SU-DHL-6 (cell line): ENCODE data around the gene PCDH17.

Experiments used
- H2AFZ ChIP-seq: fragments of 200-600 bp; sonication (generic); 2 replicates; pipeline ENCODE4 v1.6.1; 2014; ENCODE audit warnings: low read depth, mild to moderate bottlenecking, moderate library complexity, mixed read lengths, antibody characterized with exemption, low read length; ENCODE audit not compliant: severe bottlenecking
- H3F3A ChIP-seq: fragments of 200-600 bp; shearing (Covaris generic); 2 replicates; pipeline ENCODE4 v1.6.0; 2016; ENCODE audit warnings: antibody characterized with exemption, mild to moderate bottlenecking; ENCODE audit not compliant: insufficient read depth
- H3K27ac ChIP-seq: fragments of 200-600 bp; sonication (generic); 2 replicates; pipeline ENCODE4 v1.5.1; 2016; ENCODE audit warnings: low read depth, mild to moderate bottlenecking, low read length, moderate library complexity, mixed read lengths
- H3K27me3 ChIP-seq: fragments of 200-600 bp; sonication (generic), shearing (Covaris generic); 2 replicates; pipeline ENCODE4 v1.6.0; 2014; ENCODE audit warnings: mild to moderate bottlenecking, low read length
- H3K36me3 ChIP-seq: fragments of 200-600 bp; sonication (generic); 2 replicates; pipeline ENCODE4 v1.6.1; 2014; ENCODE audit warnings: mild to moderate bottlenecking, low read length, mixed read lengths
- H3K4me2 ChIP-seq: fragments of 300-600, 200-600 bp; shearing (Covaris generic), sonication (generic); 2 replicates; pipeline ENCODE4 v1.6.0; 2014; ENCODE audit warnings: low read length, low read depth, mild to moderate bottlenecking; ENCODE audit not compliant: poor library complexity, severe bottlenecking
- H3K4me3 ChIP-seq: fragments of 200-600 bp; sonication (generic); 2 replicates; pipeline ENCODE4 v1.5.1; 2014; ENCODE audit warnings: antibody characterized with exemption, low read length, mild to moderate bottlenecking, mixed read lengths; ENCODE audit not compliant: insufficient read depth, poor library complexity, severe bottlenecking
- H3K79me2 ChIP-seq: fragments of 200-600 bp; sonication (generic); 2 replicates; pipeline ENCODE4 v1.6.1; 2014; ENCODE audit warnings: mild to moderate bottlenecking, low read length, moderate library complexity; ENCODE audit not compliant: insufficient read depth
- H3K9ac ChIP-seq: fragments of 200-600 bp; sonication (generic); 2 replicates; pipeline ENCODE4 v1.7.0; 2014; ENCODE audit warnings: mild to moderate bottlenecking, low read length
- H3K9me2 ChIP-seq: fragments of 200-600 bp; sonication (generic); replicated peaks from 2 replicates; pipeline ENCODE4 v1.6.1; 2014; ENCODE audit warnings: low read length; ENCODE audit not compliant: insufficient read depth
- H3K9me3 ChIP-seq: fragments of 200-600 bp; sonication (generic); 2 replicates; pipeline ENCODE4 v1.6.1; 2014; ENCODE audit warnings: low read length, mixed read lengths; ENCODE audit not compliant: insufficient read depth
- H4K20me1 ChIP-seq: fragments of 200-600 bp; sonication (generic); 2 replicates; pipeline ENCODE4 v1.6.1; 2014; ENCODE audit warnings: low read depth, mild to moderate bottlenecking, antibody characterized with exemption, low read length, moderate library complexity, mixed read lengths
- CTCF ChIP-seq: fragments of 200-600 bp; sonication (generic); IDR thresholded peaks from one replicate; pipeline ENCODE4 v1.5.1; 2017; ENCODE audit warnings: antibody characterized with exemption, mild to moderate bottlenecking, low read length, moderate library complexity; ENCODE audit not compliant: insufficient read depth, poor library complexity, severe bottlenecking
- EZH2phosphoT487 ChIP-seq: fragments of 200-600 bp; sonication (generic), shearing (Covaris generic); conservative IDR thresholded peaks from 2 replicates; pipeline ENCODE4 v1.6.1; 2018; ENCODE audit warnings: mild to moderate bottlenecking, antibody characterized with exemption, low read length, moderate library complexity, mixed read lengths

Gene PCDH17

GRCh38 chr13:57631596-57632275 is at the start of gene PCDH17:
Gene PCDH17, plus strand, starts transcription at chr13:57631744. Its CDS starts 803 bp downstream, at chr13:57632547.
- no peaks in the 10 kb centered on the region for H3K36me3 ChIP-seq
- H2AFZ ChIP-seq: no peak within 1 kb of the TSS
- H3K9me2 ChIP-seq: no peaks in the 10 kb centered on the region
- H3F3A ChIP-seq: no peaks in the 10 kb centered on the region
- H4K20me1 ChIP-seq: no peaks in the 10 kb centered on the region
- H3K4me2 ChIP-seq: no peak within 1 kb of the TSS
- no peak within 1 kb of the TSS for H3K9ac ChIP-seq
- no peaks in the 10 kb centered on the region for H3K27me3 ChIP-seq
- H3K27ac ChIP-seq: no peak within 1 kb of the TSS
- no peaks in the 10 kb centered on the region for H3K79me2 ChIP-seq
- TF ChIP-seq CTCF: no peak
- no peak for TF ChIP-seq EZH2phosphoT487
- no peak within 1 kb of the TSS for H3K4me3 ChIP-seq
- H3K9me3 ChIP-seq: 0 out of 2 replicates have a peak, but pooled peaks cover 5% of the 10 kb centered on the region

- Histone ChIP-seq H3K9ac (no peak overlapping the region), H3K4me2 (no peak overlapping the region), H3K9me3 (no peaks in the 10 kb centered on the region), H4K20me1 (no peaks in the 10 kb centered on the region), H3F3A (no peaks in the 10 kb centered on the region), H3K9me2 (no peaks in the 10 kb centered on the region), H3K4me3 (no peak overlapping the region), H3K27me3 (no peaks in the 10 kb centered on the region), H3K79me2 (no peaks in the 10 kb centered on the region), H2AFZ (peak overlapping the region; percentile 15), H3K27ac (no peak overlapping the region), H3K36me3 (no peaks in the 10 kb centered on the region)
- TF ChIP-seq CTCF (no peak), EZH2phosphoT487 (no peak)
Observed at GRCh38 chr13:57582032-57582431, 49.5 kb upstream of the PCDH17 start.

GRCh38 chr13:57583529-57583928 is 48.0 kb upstream of the PCDH17 start:
- H4K20me1 ChIP-seq: no peaks in the 10 kb centered on the region
- H3F3A ChIP-seq: no peaks in the 10 kb centered on the region
- no peaks in the 10 kb centered on the region for H3K9me3 ChIP-seq
- no peak overlapping the region for H3K27ac ChIP-seq
- H3K36me3 ChIP-seq: no peaks in the 10 kb centered on the region
- no peaks in the 10 kb centered on the region for H3K79me2 ChIP-seq
- peak overlapping the region; percentile 3 for H2AFZ ChIP-seq
- H3K9me2 ChIP-seq: no peaks in the 10 kb centered on the region
- no peak overlapping the region for H3K4me2 ChIP-seq
- no peak overlapping the region for H3K4me3 ChIP-seq
- TF ChIP-seq EZH2phosphoT487 (no peak), CTCF (no peak)
- no peak overlapping the region for H3K9ac ChIP-seq
- H3K27me3 ChIP-seq: no peaks in the 10 kb centered on the region
